Lower leg skin (tissue), 4 donors: ENCODE data around the gene SKIDA1. TPM values are rescaled to one million over a fixed set of nuclear protein-coding genes. Genes with fewer than 3 reads are reported as not detected.

ENCODE experiments used
- DNase-seq, 2 donors: peaks; one replicate each; pipeline ENCODE4 v3.0.0-alpha.2; 2019; ENCODE audit warnings: low spot score in 2 of 2
- H3K4me3 ChIP-seq: fragments of 200-600 bp; sonication (generic); 2 replicates; pipeline ENCODE4 v1.5.1; 2017; ENCODE audit warnings: mild to moderate bottlenecking, low read depth; ENCODE audit not compliant: poor library complexity, severe bottlenecking
- POLR2A ChIP-seq, 2 donors: fragments of 450-650 bp; IDR thresholded peaks; one replicate each; pipeline ENCODE4 v1.6.1; 2016 to 2017; ENCODE audit warnings: antibody characterized with exemption in 2 of 2, mild to moderate bottlenecking in 1 of 2, moderate library complexity in 1 of 2
- WGBS, 2 donors: methylation state at CpG; one replicate each; pipeline ENCODE4 v1.1.5; 2018; 5-methylcytosine and 5-hydroxymethylcytosine counted together
- intact Hi-C: fragments of 100-400 bp; cut with DNase I; formaldehyde crosslinking; loops from one replicate; pipeline ENCODE4 v1.15.0; 2023; ENCODE audit warnings: low total_unique reads
- total RNA-seq, 4 donors: library from RNA; depleted of rRNA; stranded (reverse); fragments of >200 nt; gene quantifications; one replicate each; pipeline ENCODE4 v1.1.0, GENCODE V29; 2016
- TF ChIP-seq, protein P1 (sequence below), 3 donors: fragments of 450-650 bp; IDR thresholded peaks; one replicate each; pipeline ENCODE4 v1.5.1; 2016; ENCODE audit warnings: antibody characterized with exemption in 3 of 3, mild to moderate bottlenecking in 3 of 3, moderate library complexity in 2 of 3

SKIDA1 gene
- total RNA-seq, 4 donors from 2014 or later: 0.38 to 1.4 (median 0.96) TPM

DNA sequence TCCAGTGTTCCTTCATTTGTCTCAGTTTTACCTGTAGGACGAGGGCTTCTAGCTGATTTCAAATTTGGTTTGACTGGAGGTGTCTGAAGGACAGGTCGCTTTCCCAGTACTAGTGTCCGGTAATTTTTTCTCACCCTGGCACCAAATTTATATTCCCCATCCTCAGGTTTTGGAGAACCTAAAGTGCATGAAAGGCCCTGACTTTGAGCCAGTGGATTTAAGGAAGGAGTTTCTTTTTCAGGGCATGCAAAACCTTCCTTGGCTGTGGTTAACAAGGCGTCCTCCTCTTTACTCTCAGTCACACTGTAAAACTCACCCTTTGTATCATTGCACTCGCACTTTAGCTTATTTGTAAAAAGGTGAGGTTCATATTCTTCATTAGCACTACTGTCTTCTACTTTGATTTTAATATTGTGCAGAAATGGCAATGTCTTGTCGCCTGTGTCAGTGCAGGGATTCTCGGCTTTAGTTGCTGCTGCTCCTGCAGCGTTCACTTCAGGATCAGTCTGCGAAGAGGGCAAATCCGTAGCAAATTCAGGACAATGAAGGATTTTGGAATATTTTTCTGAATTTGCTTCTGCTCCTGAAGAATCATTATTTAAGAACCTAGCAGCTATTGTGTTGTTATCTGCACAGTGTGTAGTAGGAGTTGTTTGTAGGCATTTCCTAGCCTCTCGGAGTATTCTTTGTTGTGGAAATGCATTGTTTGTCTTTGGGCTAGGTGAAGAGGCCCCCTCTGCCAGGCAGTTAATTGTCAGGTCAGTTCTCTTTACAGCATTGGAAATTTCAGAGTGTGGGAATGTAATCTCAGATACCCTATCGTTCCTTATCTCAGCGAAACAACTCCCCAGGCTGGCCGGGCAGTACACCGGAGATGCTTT, 9.9 kb downstream of the SKIDA1 start:
- TF ChIP-seq POLR2A (IDR thresholded peaks at IDR 0.05): no peak
- TF ChIP-seq, protein P1, sequence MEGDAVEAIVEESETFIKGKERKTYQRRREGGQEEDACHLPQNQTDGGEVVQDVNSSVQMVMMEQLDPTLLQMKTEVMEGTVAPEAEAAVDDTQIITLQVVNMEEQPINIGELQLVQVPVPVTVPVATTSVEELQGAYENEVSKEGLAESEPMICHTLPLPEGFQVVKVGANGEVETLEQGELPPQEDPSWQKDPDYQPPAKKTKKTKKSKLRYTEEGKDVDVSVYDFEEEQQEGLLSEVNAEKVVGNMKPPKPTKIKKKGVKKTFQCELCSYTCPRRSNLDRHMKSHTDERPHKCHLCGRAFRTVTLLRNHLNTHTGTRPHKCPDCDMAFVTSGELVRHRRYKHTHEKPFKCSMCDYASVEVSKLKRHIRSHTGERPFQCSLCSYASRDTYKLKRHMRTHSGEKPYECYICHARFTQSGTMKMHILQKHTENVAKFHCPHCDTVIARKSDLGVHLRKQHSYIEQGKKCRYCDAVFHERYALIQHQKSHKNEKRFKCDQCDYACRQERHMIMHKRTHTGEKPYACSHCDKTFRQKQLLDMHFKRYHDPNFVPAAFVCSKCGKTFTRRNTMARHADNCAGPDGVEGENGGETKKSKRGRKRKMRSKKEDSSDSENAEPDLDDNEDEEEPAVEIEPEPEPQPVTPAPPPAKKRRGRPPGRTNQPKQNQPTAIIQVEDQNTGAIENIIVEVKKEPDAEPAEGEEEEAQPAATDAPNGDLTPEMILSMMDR (IDR thresholded peaks at IDR 0.05): no peak
- WGBS, 2 donors: 48% methylated on average over 15 of the region's 15 CpGs
- H3K4me3 ChIP-seq: peak overlapping the region; percentile 63
- intact Hi-C loops: no loop called here
- no peak for DNase-seq

DNA sequence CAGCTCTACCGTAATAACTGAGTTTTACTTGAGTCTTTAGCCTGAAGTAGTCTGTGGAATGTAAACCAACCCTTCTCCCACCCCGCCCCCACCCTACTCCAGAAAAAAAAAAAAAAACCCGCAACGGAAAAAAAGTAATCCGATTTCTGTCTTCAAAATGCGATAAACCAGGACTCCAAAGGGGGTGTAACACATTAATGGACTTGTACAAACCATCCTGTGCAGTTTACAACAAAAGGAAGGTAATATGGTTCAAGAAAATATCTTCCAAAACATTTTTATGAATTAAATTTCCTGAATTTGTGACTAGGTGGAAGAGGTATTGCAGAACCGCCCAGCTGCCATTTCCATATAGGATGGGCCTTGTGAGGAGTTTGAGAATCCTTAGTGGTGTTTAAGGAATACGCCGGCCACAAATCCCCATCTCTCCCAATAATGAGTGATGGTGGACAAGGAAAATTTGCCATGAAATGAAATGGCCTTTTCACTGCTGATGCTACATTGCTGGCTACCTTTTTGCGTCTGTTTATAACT, 10.6 kb downstream of the SKIDA1 start:
- no peak overlapping the region for H3K4me3 ChIP-seq
- no peak for DNase-seq
- TF ChIP-seq POLR2A (IDR thresholded peaks at IDR 0.05): no peak
- TF ChIP-seq, protein P1 (IDR thresholded peaks at IDR 0.05): no peak
- intact Hi-C loops: no loop called here
- 70 to 81% methylated on average over 10 of the region's 10 CpGs for WGBS, 2 donors

DNA sequence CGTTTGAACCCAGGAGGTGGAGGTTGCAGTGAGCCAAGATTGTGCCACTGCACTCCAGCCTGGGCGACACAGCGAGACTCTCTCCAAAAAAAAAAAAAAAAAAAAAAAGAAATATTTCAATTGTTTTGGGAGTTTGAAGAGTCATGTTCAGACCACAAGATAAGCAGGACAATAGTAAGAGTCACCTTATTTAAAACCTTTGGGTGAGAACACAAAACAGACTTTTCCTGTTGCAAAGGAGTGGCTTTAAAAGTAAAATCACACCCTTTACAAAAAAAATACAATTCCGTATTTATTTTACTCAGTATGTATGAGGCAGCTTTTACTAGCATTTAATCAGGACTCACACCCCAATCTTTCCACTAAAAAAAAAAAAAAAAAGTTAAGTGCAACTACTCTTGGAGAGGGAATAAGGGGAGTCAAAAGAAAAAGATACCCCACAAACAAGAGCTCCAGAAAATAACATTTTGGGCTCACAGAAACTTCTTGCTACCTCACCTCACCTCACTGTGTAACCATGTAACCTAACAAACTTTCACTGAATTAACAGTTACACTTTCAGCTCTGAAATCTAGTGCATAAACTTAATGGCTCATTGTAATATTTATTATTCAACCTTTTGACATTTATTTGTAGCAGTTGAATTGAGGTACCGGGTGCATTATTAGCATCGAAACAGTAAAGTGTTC, 11.2 kb downstream of the SKIDA1 start:
- TF ChIP-seq, protein P1 (IDR thresholded peaks at IDR 0.05): no peak
- no peak for TF ChIP-seq POLR2A (IDR thresholded peaks at IDR 0.05)
- intact Hi-C loops: no loop called here
- no peak for DNase-seq
- H3K4me3 ChIP-seq: no peak overlapping the region
- 71 to 75% methylated on average over 6 of the region's 6 CpGs for WGBS, 2 donors

DNA sequence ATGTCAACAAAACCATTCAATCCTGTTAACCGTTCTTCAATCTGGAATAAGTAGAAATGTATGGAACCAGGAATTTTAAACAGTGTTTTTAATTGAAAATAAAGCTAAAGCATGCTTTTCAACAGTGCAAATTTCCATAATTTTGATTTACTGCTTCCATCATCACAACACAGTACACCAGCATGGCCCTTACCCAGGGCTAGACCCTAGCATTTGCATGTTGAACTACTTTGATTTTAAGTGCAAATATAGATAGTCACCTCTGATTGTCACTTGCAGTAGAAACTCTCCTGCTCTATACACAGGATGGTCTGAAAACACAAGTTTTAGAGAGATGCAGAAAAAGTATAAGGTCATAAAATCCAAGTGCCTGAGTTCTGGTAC, 12.1 kb downstream of the SKIDA1 start:
- no peak for DNase-seq
- 82 to 86% methylated on average over 1 of the region's 1 CpG for WGBS, 2 donors
- no peak overlapping the region for H3K4me3 ChIP-seq
- TF ChIP-seq POLR2A (IDR thresholded peaks at IDR 0.05): no peak
- TF ChIP-seq, protein P1 (IDR thresholded peaks at IDR 0.05): no peak
- intact Hi-C loops: no loop called here

DNA sequence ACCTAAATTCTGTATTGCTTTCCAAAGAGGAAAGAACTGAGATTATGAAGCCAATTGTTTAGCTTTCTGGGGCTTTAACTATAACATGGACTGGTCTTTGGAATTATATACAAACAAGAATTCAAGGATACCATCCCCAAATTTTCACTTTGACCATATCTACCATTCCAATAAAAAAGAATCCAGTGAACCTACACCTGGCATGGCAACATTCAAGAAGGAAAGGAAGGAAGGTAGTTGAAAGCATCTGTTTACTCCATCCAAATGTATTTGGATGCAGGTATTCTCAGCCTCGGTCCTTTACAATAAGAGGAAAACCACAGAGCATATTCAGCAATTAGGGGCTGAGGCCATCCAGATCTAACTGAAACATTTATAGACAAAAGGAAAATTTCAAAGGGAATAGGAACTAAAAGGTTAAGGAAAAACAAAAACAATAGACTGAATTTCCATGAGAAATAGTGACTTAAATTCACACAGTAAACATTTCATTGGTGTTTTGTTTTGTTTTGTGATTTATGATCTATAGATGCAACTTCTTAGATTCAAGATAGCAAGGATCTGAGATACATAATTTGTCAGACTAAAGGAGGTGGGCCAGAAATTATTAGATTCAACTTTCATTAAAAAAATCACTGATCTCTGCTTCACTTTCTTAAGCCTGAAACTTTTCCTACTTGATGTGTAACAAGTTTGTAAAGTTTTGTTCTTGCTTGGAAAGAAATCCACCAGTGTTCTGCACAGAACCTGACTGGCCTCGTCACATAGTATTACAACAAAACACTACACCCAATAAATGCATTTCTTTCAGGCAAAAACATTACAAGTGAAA, 12.7 kb downstream of the SKIDA1 start:
- no peak for TF ChIP-seq POLR2A (IDR thresholded peaks at IDR 0.05)
- TF ChIP-seq, protein P1 (IDR thresholded peaks at IDR 0.05): no peak
- 72 to 82% methylated on average over 2 of the region's 2 CpGs for whole genome bisulfite sequencing, 2 donors
- intact Hi-C loops: no loop called here
- H3K4me3 ChIP-seq: no peak overlapping the region
- DNase-seq: no peak
